Ecto neural progenitor cell (in vitro differentiated cells): ENCODE results near the gene NAV3.

ENCODE experiments used
- DNase-seq: peaks from one replicate; pipeline ENCODE4 v3.0.0-alpha.2; 2018; ENCODE audit warnings: low spot score

Gene NAV3

DNA sequence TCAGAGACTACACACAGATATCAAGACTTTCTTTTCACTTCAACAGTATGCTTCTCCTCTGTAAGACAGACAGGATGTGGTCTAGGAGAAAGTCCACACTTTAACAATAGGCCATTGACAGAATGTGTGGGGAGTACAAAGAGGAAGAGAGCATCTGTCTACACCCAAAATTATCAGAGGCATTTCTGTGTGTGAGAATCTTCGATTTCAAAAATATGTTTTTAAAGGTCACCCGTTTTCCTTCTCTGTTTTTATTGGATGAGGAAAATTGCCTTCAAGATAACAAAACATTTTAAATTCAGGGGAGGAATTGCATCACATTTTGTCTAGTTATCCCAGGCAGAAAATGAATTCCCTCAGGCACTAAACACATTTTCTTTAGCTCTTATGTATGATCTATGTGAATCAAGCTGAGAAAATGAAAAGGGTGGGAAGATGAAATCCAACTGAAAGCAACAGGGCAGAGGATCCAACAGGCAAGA lies 16.4 kb downstream of the NAV3 start:
- no peak for DNase-seq

GRCh38 chr12:77847680-77848431 lies 17.2 kb downstream of the NAV3 start:
- DNase-seq: no peak

DNA sequence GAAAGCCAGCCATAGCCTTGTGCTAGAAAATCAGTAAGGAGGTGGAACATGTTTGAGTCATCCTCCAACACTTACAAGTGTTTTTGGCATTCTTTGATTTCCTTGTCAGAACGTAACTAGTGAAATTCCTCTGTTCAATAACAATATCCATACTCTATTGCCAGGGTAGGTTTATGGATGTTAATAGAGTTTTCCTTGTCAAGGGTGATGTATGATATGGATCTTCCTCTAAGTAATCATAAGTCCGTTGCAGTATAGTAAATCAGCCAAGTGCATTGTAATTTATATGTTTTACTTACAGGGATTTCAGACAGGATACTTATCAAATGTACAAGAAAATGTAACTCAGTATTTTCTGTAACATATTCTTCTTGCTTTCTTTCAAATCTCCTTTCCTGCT lies 19.4 kb downstream of the NAV3 start:
- no peak for DNase-seq

GRCh38 chr12:77850698-77851097 lies 20.0 kb downstream of the NAV3 start:
- DNase-seq: no peak

DNA sequence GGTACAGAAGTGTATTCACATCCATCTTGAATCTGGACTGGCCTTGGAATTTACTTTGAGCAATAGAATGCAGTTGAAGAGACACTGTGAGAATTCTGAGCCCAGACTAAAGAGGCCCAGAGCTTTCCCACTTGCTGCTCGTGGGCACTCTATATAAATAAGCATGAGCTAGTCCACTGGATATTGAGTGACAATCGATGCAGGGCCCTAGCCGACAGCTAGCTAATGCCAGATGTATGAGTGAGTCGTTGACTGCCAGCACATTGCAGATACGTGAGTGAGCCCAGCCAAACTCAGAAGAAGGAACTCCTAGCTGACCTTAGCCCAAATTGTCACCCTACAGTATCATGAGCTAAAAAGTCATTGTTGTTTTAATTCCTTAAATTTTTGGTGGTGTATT lies 24.9 kb downstream of the NAV3 start:
- DNase-seq: no peak

- no peak for DNase-seq
These were observed 30.6 kb downstream of the NAV3 start for GRCh38 chr12:77861317-77861716.

- no peak for DNase-seq
These were observed 34.5 kb downstream of the NAV3 start for GRCh38 chr12:77865178-77865577.

- DNase-seq: no peak
These were observed 48.2 kb downstream of the NAV3 start for GRCh38 chr12:77878901-77879300.

DNA sequence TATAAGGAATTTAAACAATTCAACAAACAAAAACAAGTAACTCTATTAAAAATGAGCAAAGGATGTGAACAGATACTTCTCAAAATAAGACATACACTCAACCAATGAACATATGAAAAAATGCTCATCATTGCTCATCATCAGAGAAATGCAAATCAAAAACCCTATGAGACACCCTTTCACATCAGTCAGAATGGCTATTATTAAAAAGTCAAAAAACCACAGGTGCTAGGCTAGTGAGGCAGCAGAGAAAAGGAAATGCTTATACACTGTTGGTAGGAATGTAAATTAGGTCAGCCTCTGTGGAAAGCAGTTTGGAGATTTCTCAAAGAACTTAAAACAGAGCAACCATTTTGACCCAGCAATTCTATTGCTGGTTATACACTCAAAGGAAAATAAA lies 52.0 kb downstream of the NAV3 start:
- DNase-seq: no peak

GRCh38 chr12:77888611-77889010 lies 57.9 kb downstream of the NAV3 start:
- no peak for DNase-seq

- DNase-seq: no peak
These were observed 60.9 kb downstream of the NAV3 start for GRCh38 chr12:77891518-77892147.

- DNase-seq: no peak
These were observed 63.2 kb downstream of the NAV3 start for GRCh38 chr12:77893918-77894317.

- no peak for DNase-seq
These were observed 63.9 kb downstream of the NAV3 start for GRCh38 chr12:77894556-77894955.

DNA sequence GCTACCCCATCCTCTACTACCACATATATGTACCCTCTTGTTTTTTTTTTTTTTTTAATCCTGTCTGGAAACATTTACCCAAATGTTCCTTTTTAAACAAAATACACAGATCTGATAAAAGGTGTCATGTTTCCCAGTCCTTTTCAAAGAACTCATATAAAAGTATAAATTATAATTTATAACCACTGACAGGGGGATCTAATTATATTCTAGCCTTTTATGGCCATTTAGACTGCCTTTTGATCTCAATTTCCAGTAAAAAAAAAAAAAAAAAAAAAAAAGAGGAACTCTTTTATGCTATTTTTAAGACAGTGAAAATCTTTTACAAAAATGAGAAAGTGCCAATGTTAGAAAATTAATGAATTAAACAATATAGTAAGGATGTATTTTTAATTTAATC lies 65.0 kb downstream of the NAV3 start:
- no peak for DNase-seq

DNA sequence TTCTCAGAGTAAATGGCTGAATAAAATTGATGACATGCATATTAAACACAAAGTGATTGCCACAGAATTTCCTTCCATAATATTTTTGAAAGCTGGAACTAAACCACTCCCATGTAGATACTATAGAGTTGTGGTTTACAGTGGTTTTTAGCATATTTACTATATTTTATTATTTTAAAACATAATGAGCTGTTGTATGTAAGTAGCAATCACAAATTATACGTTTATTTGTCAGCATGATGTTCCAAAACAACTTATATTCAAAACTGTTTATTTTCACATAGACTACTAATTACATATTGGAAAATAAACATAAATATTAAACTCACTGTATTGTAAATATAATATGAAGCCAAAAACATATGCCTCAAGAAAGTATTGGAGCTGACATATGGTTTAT lies 77.2 kb downstream of the NAV3 start:
- no peak for DNase-seq

DNA sequence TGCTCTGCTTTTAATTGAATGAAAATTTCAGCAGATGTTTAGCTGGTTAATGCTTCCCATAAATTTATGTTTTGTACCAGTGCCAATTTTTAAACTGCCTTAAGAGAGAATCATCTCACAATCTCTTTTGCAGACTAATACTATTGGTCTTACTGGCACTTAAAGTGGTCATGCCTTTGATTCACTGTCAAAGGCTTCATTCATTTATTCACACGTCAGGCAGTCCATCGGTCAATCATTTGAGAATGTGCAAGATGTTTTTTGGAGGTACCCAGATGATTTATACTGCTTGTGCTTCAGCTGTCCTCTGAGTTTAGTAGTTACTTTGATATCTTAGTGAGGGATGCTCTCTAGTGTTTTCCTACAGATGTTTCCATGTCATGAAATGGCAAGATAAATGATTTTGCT lies 83.4 kb downstream of the NAV3 start:
- DNase-seq: no peak

DNA sequence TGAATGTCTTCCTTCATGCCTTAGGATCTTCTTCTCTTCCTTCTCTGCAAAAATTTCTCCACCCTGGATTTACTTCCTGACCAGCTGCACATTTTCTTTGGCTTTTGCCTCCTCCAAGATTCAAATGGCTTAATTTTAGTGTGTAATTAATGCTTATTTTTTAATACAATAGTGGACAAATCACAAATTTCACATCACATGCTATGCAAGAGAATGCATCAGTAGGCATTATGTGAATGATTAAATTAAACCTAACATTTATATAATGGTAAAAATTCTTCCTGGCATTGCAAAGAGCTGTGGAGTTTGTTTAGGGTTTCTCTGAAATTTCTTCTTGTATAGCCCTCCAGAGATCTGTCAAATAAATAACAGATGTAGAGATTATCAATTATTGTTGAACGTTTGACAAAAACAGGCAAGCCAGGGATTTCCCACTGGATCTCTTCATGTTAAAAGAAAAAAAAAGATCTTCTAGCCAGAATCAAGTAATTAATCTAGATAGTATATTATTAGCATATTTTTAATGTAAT lies 84.4 kb downstream of the NAV3 start:
- no peak for DNase-seq

- DNase-seq: no peak
These were observed 85.6 kb downstream of the NAV3 start for GRCh38 chr12:77916276-77916675.

DNA sequence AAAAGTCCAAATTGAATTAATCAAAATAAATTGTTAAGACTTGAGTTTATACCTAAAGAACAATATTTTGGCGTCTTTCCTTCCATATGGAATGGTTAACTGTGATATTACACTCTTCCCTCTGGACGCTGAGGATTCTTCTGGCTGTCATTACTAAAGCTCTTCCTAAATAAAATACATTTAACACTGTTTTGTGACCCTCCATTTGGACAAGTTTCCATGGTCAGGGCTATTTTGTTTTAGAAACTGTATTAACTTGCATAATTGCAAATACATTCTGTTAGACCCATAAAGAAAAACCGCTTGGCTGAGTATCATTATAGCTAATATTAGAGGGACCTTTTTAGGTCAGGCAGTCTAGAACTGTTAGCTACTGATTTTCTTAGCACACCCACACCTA lies 87.4 kb downstream of the NAV3 start:
- DNase-seq: no peak

DNA sequence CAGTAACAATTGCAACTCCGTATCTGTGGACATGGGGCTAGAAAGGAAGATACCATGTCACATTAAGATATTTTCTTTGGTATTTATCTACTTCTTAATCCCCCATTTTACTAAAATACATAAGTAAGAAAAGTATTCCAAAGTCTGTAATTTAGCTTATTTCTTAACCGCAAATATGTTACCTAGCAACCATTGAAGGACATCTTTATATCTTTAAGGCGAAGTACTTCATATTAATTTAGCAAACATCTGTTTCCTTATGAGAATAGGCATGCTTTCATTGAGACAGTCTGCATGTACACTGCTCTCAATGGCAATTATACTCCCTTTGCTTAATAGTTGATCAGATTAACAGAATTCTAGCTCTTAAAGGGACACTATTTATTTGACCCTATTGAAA lies 88.8 kb downstream of the NAV3 start:
- DNase-seq: no peak

GRCh38 chr12:77923882-77924281 lies 93.2 kb downstream of the NAV3 start:
- DNase-seq: no peak

DNA sequence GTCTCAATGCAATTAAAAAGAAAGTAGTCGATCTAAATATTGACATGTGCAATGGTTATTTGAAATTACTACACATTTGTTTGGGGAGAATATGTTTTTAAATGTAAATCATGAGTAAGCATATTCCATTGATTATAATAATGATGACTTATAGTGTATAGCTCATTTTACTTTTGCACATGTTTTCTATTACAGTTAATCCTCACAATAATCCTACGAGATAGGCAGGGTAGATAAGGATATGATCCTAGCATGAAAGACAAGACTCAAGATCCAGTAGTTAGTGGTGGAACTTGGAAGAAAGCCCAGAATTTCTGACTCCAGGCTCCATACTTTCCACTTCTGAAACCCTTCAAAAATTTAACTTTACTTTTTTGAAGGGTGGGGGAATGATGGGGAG lies 94.0 kb downstream of the NAV3 start:
- DNase-seq: no peak

GRCh38 chr12:77925536-77926108 lies 94.9 kb downstream of the NAV3 start:
- DNase-seq: peak; percentile 76
